OCI-LY1 (cell line): ENCODE data around the gene ADAM33.

Experiments used
- EZH2 ChIP-seq: fragments of 200-600 bp; sonication (generic), shearing (Covaris generic); IDR thresholded peaks from 2 replicates; pipeline ENCODE4 v1.8.0; 2017; ENCODE audit warnings: borderline replicate concordance, mixed run types, mild to moderate bottlenecking, antibody characterized with exemption, low read length, moderate library complexity, mixed read lengths
- TF ChIP-seq, protein P1 (sequence below): fragments of 200-600 bp; sonication (generic), shearing (Covaris generic); IDR thresholded peaks from 2 replicates; pipeline ENCODE4 v1.5.1; 2017; ENCODE audit warnings: mild to moderate bottlenecking, antibody characterized with exemption, low read length, moderate library complexity, mixed read lengths

DNA sequence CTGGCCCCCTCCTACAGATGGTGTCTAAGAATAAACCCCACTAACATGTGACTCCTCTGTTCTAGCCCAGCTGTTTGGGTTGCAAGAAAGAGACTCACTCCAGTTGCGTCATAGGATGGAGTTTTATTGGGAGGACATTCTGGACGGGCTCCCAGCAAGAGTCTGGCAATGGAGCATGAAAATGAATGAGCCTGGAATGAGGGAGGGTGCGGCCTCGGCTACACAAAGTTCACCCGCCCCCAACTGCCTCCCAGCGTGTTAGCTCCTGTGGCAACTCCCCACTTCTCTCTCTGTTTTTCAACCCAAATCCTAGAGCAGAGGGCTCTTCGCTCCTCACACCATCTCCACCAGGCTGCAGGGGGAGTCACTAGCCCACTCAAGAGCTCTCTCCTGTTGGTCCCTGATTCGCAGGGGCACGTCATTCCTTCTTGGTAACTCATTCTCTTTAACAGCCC, 5.1 kb upstream of the ADAM33 start:
- TF ChIP-seq, protein P1, sequence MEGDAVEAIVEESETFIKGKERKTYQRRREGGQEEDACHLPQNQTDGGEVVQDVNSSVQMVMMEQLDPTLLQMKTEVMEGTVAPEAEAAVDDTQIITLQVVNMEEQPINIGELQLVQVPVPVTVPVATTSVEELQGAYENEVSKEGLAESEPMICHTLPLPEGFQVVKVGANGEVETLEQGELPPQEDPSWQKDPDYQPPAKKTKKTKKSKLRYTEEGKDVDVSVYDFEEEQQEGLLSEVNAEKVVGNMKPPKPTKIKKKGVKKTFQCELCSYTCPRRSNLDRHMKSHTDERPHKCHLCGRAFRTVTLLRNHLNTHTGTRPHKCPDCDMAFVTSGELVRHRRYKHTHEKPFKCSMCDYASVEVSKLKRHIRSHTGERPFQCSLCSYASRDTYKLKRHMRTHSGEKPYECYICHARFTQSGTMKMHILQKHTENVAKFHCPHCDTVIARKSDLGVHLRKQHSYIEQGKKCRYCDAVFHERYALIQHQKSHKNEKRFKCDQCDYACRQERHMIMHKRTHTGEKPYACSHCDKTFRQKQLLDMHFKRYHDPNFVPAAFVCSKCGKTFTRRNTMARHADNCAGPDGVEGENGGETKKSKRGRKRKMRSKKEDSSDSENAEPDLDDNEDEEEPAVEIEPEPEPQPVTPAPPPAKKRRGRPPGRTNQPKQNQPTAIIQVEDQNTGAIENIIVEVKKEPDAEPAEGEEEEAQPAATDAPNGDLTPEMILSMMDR = no peak
- no peak for TF ChIP-seq EZH2
